GM12878 (cell line): ENCODE data around the gene BDKRB2. TPM values are rescaled to one million over a fixed set of nuclear protein-coding genes. Genes with fewer than 3 reads are reported as not detected.

ENCODE experiments used
- ATAC-seq: fragments of 200-7000 bp; cut with Tn5 transposase; 3 replicates; pipeline ENCODE4 v1.9.1; 2020; ENCODE audit warnings: mild to moderate bottlenecking, moderate library complexity
- BruUV-seq: library from RNA; stranded (reverse); fragments of 400-500 nt; replicated peaks from 2 replicates; lab custom pipeline; 2021; lab: Mats Ljungman, UMichigan
- CTCF ChIA-PET: fragments of 300-600 bp; sonication (Branson Sonifier 250); formaldehyde crosslinking; extraction: SDS; loops from one replicate; lab custom pipeline; 2021; ENCODE audit warnings: inconsistent platforms; lab: Yijun Ruan, JAX
- POLR2A ChIA-PET: fragments of 350-600 bp; formaldehyde crosslinking; extraction: SDS; loops from one replicate; lab custom pipeline; 2021; ENCODE audit warnings: inconsistent platforms; lab: Charles Lee
- RAD21 ChIA-PET: fragments of 300-600 bp; sonication (Branson Sonifier 250); formaldehyde crosslinking; loops from one replicate; lab custom pipeline; 2023; ENCODE audit warnings: antibody characterized with exemption; ENCODE audit not compliant: unreplicated experiment; lab: Charles Lee
- SMC1A ChIA-PET: fragments of 300-600 bp; sonication (Branson Sonifier 250); formaldehyde crosslinking; loops from one replicate; lab custom pipeline; 2023; ENCODE audit not compliant: unreplicated experiment, uncharacterized antibody; lab: Charles Lee
- DNase-seq: peaks from one replicate; pipeline ENCODE4 v3.0.0-alpha.2; 2011; ENCODE audit warnings: low read depth, low spot score
- FAIRE-seq: peaks from 3 replicates; lab custom pipeline; 2011; peaks lifted over from hg19 to GRCh38; lab: Jason Lieb, UNC
- H2AFZ ChIP-seq: 2 replicates; pipeline ENCODE4 v1.6.0; 2011; ENCODE audit warnings: low read depth, low read length, control low read depth; ENCODE audit not compliant: control insufficient read depth
- H3K27ac ChIP-seq: 2 replicates; pipeline ENCODE4 v1.5.1; 2011; ENCODE audit warnings: control low read depth; ENCODE audit not compliant: control insufficient read depth, insufficient read depth
- H3K27me3 ChIP-seq, 2 experiments: replicated peaks in 1 of 2; 2 replicates each; pipeline versions ENCODE4 v1.6.0 to v1.6.1; 2011; ENCODE audit warnings: low read length in 1 of 2; ENCODE audit not compliant: control insufficient read depth in 2 of 2, insufficient read depth in 2 of 2
- H3K36me3 ChIP-seq, 2 experiments: 2 replicates each; pipeline ENCODE4 v1.5.1; 2011; ENCODE audit warnings: low read length in 1 of 2; ENCODE audit not compliant: control insufficient read depth in 2 of 2, insufficient read depth in 2 of 2
- H3K4me1 ChIP-seq: 2 replicates; pipeline ENCODE4 v1.6.1; 2011; ENCODE audit warnings: mild to moderate bottlenecking, low read length, moderate library complexity, mixed read lengths; ENCODE audit not compliant: control insufficient read depth, insufficient read depth
- H3K4me2 ChIP-seq: 2 replicates; pipeline ENCODE4 v1.6.0; 2011; ENCODE audit warnings: control low read depth; ENCODE audit not compliant: control insufficient read depth, insufficient read depth
- H3K4me3 ChIP-seq: fragments of 200-600 bp; sonication (generic); 2 replicates; pipeline ENCODE4 v1.5.1; 2016
- H3K79me2 ChIP-seq: 2 replicates; pipeline ENCODE4 v1.6.0; 2011; ENCODE audit warnings: low read length; ENCODE audit not compliant: control insufficient read depth, insufficient read depth
- H3K9ac ChIP-seq: 2 replicates; pipeline ENCODE4 v1.8.0; 2011; ENCODE audit warnings: low read length, control low read depth, mixed read lengths; ENCODE audit not compliant: control insufficient read depth, insufficient read depth
- H3K9me3 ChIP-seq: replicated peaks from 3 replicates; pipeline ENCODE4 v1.5.1; 2011; ENCODE audit warnings: mild to moderate bottlenecking, low read length; ENCODE audit not compliant: control insufficient read depth, insufficient read depth
- H4K20me1 ChIP-seq: 2 replicates; pipeline ENCODE4 v1.6.0; 2011; ENCODE audit not compliant: control insufficient read depth, insufficient read depth
- CBX5 ChIP-seq: sonication (generic); IDR thresholded peaks from 2 replicates; pipeline ENCODE4 v1.6.1; 2016; ENCODE audit warnings: low read depth, moderate library complexity, mild to moderate bottlenecking, inconsistent platforms
- ESRRA ChIP-seq: IDR thresholded peaks from 2 replicates; pipeline ENCODE4 v1.6.1; 2012; ENCODE audit warnings: mild to moderate bottlenecking, low read length, improper control_type of control experiment
- REST ChIP-seq: IDR thresholded peaks from 2 replicates; pipeline ENCODE4 v1.6.1; 2012; ENCODE audit warnings: mild to moderate bottlenecking, low read depth, low read length
- TAF1 ChIP-seq: IDR thresholded peaks from 2 replicates; pipeline ENCODE4 v1.6.1; 2011; ENCODE audit warnings: mild to moderate bottlenecking, low read depth, low read length, borderline replicate concordance
- ZNF207 ChIP-seq: fragments of 450-650 bp; IDR thresholded peaks from 2 replicates; pipeline ENCODE4 v1.6.1; 2014; ENCODE audit warnings: antibody characterized with exemption, mild to moderate bottlenecking, borderline replicate concordance
- ZNF217 ChIP-seq: fragments of 450-650 bp; IDR thresholded peaks from 2 replicates; pipeline ENCODE4 v1.6.1; 2017; ENCODE audit warnings: antibody characterized with exemption, mild to moderate bottlenecking
- ZNF24 ChIP-seq: fragments of 450-650 bp; IDR thresholded peaks from 2 replicates; pipeline ENCODE4 v1.6.1; 2017; ENCODE audit warnings: antibody characterized with exemption, mild to moderate bottlenecking
- ZNF592 ChIP-seq: fragments of 450-650 bp; IDR thresholded peaks from 2 replicates; pipeline ENCODE4 v1.6.1; 2017; ENCODE audit warnings: mild to moderate bottlenecking, moderate library complexity
- WGBS: methylation state at CpG from one replicate; pipeline ENCODE4 v1.1.6; 2016; ENCODE audit warnings: low lambda C conversion rate; ENCODE audit not compliant: insufficient replicate concordance, insufficient coverage; ENCODE audit errors: missing lambda C conversion rate; 5-methylcytosine and 5-hydroxymethylcytosine counted together
- in situ Hi-C: fragments of 300-500 bp; cut with MboI; formaldehyde crosslinking; loops from 9 replicates; pipeline ENCODE4 v1.14.3; 2018; ENCODE audit warnings: mixed read lengths
- intact Hi-C: fragments of 100-400 bp; cut with micrococcal nuclease; formaldehyde crosslinking; loops from one replicate; pipeline ENCODE4 v1.14.2; 2022; ENCODE audit not compliant: unreplicated experiment
- polyA plus RNA-seq, 11 experiments: library from polyadenylated mRNA; depleted of rRNA in 4 of 11; unstranded in 6 of 11; stranded (reverse) in 5 of 11; fragments of >200 nt; fragmentation: Nextera tagmentation in 4 of 11; fragmentation: Illumina TruSeq in 1 of 11; extraction: Ambion mirVana in 4 of 11; extraction: Trizol in 1 of 11; gene quantifications; 1 replicate in 1 of 11; 2 replicates in 10 of 11; pipeline versions ENCODE4 v1.2.1 to v1.2.3, GENCODE V29; 2011 to 2016; ENCODE audit warnings: inconsistent platforms in 2 of 11, missing spikeins in 2 of 11, low read depth in 1 of 11
- total RNA-seq, 4 experiments: library from RNA; depleted of rRNA in 3 of 4; stranded (reverse); fragments of >200 nt in 3 of 4; fragmentation: Illumina TruSeq in 1 of 4; extraction: Trizol in 1 of 4; gene quantifications; 2 replicates each; pipeline versions ENCODE4 v1.2.1 to v1.2.3, GENCODE V29; 2013 to 2021
- TF ChIP-seq, protein P1 (sequence below): IDR thresholded peaks from 2 replicates; pipeline ENCODE4 v1.6.1; 2012; ENCODE audit warnings: low read depth, low read length, improper control_type of control experiment
- TF ChIP-seq, protein P2 (sequence below): fragments of 450-650 bp; IDR thresholded peaks from 2 replicates; pipeline ENCODE4 v1.6.1; 2016; ENCODE audit warnings: mild to moderate bottlenecking
- TF ChIP-seq, protein P3 (sequence below): fragments of 450-650 bp; IDR thresholded peaks from 2 replicates; pipeline ENCODE4 v1.6.1; 2016; ENCODE audit warnings: mild to moderate bottlenecking

The BDKRB2 gene
- total and polyA plus RNA-seq, 10 of the 15 experiments (the other 5 are each of a cell fraction or from before 2014, with no cell fraction given) = 0.08 TPM; not detected in 9

DNA sequence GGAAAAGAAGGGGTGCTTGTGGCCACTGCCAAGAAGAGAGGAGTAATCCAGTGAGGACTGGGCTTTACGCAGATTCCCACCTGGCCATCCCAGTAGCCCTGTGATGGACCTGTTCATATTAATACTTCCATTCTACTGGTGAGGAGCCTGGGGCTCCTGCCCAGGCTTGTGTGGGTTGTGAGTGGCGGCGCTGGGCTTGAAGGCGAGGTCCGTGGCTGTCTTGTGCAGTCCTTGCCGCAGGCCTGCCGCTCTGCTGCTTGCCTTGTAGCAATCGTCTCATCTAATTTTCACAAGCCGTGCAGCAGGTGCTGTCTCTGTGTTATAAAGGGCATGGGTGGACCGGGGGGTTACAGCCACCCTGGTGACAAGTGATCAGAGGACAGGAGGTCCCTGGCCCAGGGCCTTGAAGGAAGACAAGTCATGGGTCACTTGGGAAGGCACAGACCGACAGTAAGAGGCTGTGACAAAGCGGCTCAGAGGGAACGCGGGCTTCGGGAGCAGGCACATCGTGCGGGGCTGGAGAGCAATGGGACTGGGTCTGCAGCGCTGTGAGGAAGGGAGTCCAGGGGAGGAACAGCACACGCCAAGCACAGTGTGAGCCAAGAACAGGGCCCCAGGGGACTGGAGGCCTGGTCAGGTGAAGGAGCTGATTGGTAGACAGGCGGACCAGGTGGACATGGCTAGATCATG is 7.3 kb upstream of the BDKRB2 start:
- no TSS peak for BruUV-seq
- ChIA-PET SMC1A (no interaction called here), CTCF (no interaction called here), RAD21 (no interaction called here), POLR2A (no interaction called here)
- DNase-seq = no peak
- 64% methylated on average over 20 of the region's 20 CpGs for WGBS
- no peaks in the 10 kb centered on the region for H4K20me1 ChIP-seq
- H3K79me2 ChIP-seq = no peaks in the 10 kb centered on the region
- no peak overlapping the region for H3K27ac ChIP-seq
- H3K4me3 ChIP-seq = no peak overlapping the region
- intact Hi-C loops (no loop called here), in situ Hi-C loops (no loop called here)
- no peaks in the 10 kb centered on the region for H3K9me3 ChIP-seq
- no peaks in the 10 kb centered on the region; the same call in 1 of the 2 replicates for H3K4me1 ChIP-seq
- no peak for FAIRE-seq
- no peak for ATAC-seq
- H2AFZ ChIP-seq = no peak overlapping the region
- peaks cover under 1 to 3% of the 10 kb centered on the region in 2 experiments; a peak in 3 of 4 replicates for H3K27me3 ChIP-seq
- no peak overlapping the region for H3K9ac ChIP-seq
- no peak overlapping the region for H3K4me2 ChIP-seq
- H3K36me3 ChIP-seq = no peaks in the 10 kb centered on the region
- TF ChIP-seq ZNF24 = no peak
- TF ChIP-seq ZNF217 = no peak
- TF ChIP-seq, protein P1, sequence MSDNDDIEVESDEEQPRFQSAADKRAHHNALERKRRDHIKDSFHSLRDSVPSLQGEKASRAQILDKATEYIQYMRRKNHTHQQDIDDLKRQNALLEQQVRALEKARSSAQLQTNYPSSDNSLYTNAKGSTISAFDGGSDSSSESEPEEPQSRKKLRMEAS = no peak
- no peak for TF ChIP-seq CBX5
- no peak for TF ChIP-seq ZNF592
- TF ChIP-seq ESRRA = no peak
- TF ChIP-seq, protein P2, sequence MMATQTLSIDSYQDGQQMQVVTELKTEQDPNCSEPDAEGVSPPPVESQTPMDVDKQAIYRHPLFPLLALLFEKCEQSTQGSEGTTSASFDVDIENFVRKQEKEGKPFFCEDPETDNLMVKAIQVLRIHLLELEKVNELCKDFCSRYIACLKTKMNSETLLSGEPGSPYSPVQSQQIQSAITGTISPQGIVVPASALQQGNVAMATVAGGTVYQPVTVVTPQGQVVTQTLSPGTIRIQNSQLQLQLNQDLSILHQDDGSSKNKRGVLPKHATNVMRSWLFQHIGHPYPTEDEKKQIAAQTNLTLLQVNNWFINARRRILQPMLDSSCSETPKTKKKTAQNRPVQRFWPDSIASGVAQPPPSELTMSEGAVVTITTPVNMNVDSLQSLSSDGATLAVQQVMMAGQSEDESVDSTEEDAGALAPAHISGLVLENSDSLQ = no peak
- no peak for TF ChIP-seq ZNF207
- no peak for TF ChIP-seq REST
- no peak for TF ChIP-seq TAF1
- TF ChIP-seq, protein P3, sequence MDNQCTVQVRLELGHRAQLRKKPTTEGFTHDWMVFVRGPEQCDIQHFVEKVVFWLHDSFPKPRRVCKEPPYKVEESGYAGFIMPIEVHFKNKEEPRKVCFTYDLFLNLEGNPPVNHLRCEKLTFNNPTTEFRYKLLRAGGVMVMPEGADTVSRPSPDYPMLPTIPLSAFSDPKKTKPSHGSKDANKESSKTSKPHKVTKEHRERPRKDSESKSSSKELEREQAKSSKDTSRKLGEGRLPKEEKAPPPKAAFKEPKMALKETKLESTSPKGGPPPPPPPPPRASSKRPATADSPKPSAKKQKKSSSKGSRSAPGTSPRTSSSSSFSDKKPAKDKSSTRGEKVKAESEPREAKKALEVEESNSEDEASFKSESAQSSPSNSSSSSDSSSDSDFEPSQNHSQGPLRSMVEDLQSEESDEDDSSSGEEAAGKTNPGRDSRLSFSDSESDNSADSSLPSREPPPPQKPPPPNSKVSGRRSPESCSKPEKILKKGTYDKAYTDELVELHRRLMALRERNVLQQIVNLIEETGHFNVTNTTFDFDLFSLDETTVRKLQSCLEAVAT = no peak
